HG03064 (cell line): ENCODE data around the gene CELF2.
A peak's percentile ranks its signal among the peaks of the same experiment; 100 is the strongest.
"Not testable (repeated sequence)": the region's sequence is repeated elsewhere in the genome, so short reads cannot be mapped to it uniquely, and the experiment has no call there.

Experiments used
- ATAC-seq: cut with Tn5 transposase; IDR thresholded peaks from one replicate; pipeline ENCODE4 v1.9.1; 2021; ENCODE audit warnings: low read depth; ENCODE audit not compliant: unreplicated experiment

The CELF2 gene

GRCh38 chr10:11017570-11018431 lies at the start of gene CELF2:
TSS of gene CELF2 (plus strand) at chr10:11017872. CDS start at chr10:11018090, 218 bp downstream.
- peak; percentile 72 for ATAC-seq

GRCh38 chr10:10968257-10968588 lies 49.4 kb upstream of the CELF2 start:
- no peak for ATAC-seq

GRCh38 chr10:10973310-10973709 lies 44.4 kb upstream of the CELF2 start:
- no peak for ATAC-seq

GRCh38 chr10:10975647-10976046 lies 42.0 kb upstream of the CELF2 start:
- no peak for ATAC-seq

GRCh38 chr10:10976652-10977051 lies 41.0 kb upstream of the CELF2 start:
- no peak for ATAC-seq

- ATAC-seq = no peak
Observed at GRCh38 chr10:10977226-10977956, 40.3 kb upstream of the CELF2 start.

GRCh38 chr10:10977978-10978377 lies 39.7 kb upstream of the CELF2 start:
- no peak for ATAC-seq

GRCh38 chr10:10985361-10985760 lies 32.3 kb upstream of the CELF2 start:
- ATAC-seq = no peak

- ATAC-seq = no peak
Observed at GRCh38 chr10:10986606-10987005, 31.1 kb upstream of the CELF2 start.

- no peak for ATAC-seq
Observed at GRCh38 chr10:10987111-10987510, 30.6 kb upstream of the CELF2 start.

- ATAC-seq = no peak
Observed at GRCh38 chr10:10989669-10990068, 28.0 kb upstream of the CELF2 start.

GRCh38 chr10:10991144-10991543 lies 26.5 kb upstream of the CELF2 start:
- no peak for ATAC-seq

GRCh38 chr10:10992072-10992471 lies 25.6 kb upstream of the CELF2 start:
- ATAC-seq = no peak

- no peak for ATAC-seq
Observed at GRCh38 chr10:10992961-10993714, 24.5 kb upstream of the CELF2 start.

- ATAC-seq = no peak
Observed at GRCh38 chr10:10993785-10994184, 23.9 kb upstream of the CELF2 start.

- no peak for ATAC-seq
Observed at GRCh38 chr10:10994360-10994759, 23.3 kb upstream of the CELF2 start.

GRCh38 chr10:10995120-10995519 lies 22.6 kb upstream of the CELF2 start:
- no peak for ATAC-seq

- no peak for ATAC-seq
Observed at GRCh38 chr10:10996966-10997620, 20.6 kb upstream of the CELF2 start.

- not testable (repeated sequence) for ATAC-seq
Observed at GRCh38 chr10:10999501-10999900, 18.2 kb upstream of the CELF2 start.

GRCh38 chr10:11002485-11002884 lies 15.2 kb upstream of the CELF2 start:
- no peak for ATAC-seq

- no peak for ATAC-seq
Observed at GRCh38 chr10:11002916-11003315, 14.8 kb upstream of the CELF2 start.
